Endothelial cell (in vitro differentiated cells): Measurements from ENCODE around the gene SLC8A1. TPM values are rescaled to one million over a fixed set of nuclear protein-coding genes. Genes with fewer than 3 reads are reported as not detected.

Source experiments
- DNase-seq: peaks from one replicate; pipeline ENCODE4 v3.0.0; 2021; ENCODE audit warnings: low spot score
- H3K27ac Mint-ChIP-seq: one replicate; pipeline ENCODE4 v1.8.0; 2021; ENCODE audit warnings: mixed read lengths, inconsistent platforms; ENCODE audit not compliant: unreplicated experiment
- H3K27me3 Mint-ChIP-seq: one replicate; pipeline ENCODE4 v1.8.0; 2021; ENCODE audit warnings: mild to moderate bottlenecking, moderate library complexity, mixed read lengths, inconsistent platforms; ENCODE audit not compliant: unreplicated experiment
- H3K36me3 Mint-ChIP-seq: one replicate; pipeline ENCODE4 v1.8.0; 2021; ENCODE audit warnings: mild to moderate bottlenecking, low read depth, mixed read lengths, inconsistent platforms; ENCODE audit not compliant: unreplicated experiment
- H3K4me1 Mint-ChIP-seq: one replicate; pipeline ENCODE4 v1.8.0; 2021; ENCODE audit warnings: mild to moderate bottlenecking, mixed read lengths, inconsistent platforms; ENCODE audit not compliant: unreplicated experiment
- H3K4me3 Mint-ChIP-seq: one replicate; pipeline ENCODE4 v1.8.0; 2021; ENCODE audit warnings: mild to moderate bottlenecking, mixed read lengths, inconsistent platforms; ENCODE audit not compliant: unreplicated experiment
- H3K9me3 Mint-ChIP-seq: one replicate; pipeline ENCODE4 v1.8.0; 2021; ENCODE audit warnings: mixed read lengths, inconsistent platforms; ENCODE audit not compliant: unreplicated experiment
- total RNA-seq: library from RNA; stranded (reverse); fragmentation: NEBNext Ultra II Directional; extraction: Animal tissue kit (Norgen Biotek cat#: 25700); gene quantifications from one replicate; pipeline ENCODE4 v1.2.1, GENCODE V29; 2021; ENCODE audit not compliant: unreplicated experiment
- TF ChIP-seq, protein P1 (sequence below): fragments of 200-600 bp; sonication (generic); IDR thresholded peaks from one replicate; pipeline ENCODE4 v1.5.0; 2021; ENCODE audit warnings: antibody characterized with exemption; ENCODE audit not compliant: unreplicated experiment

The SLC8A1 gene
- total RNA-seq, 1 donor from 2014 or later = 0.80 TPM

GRCh38 chr2:40394597-40394996 is 57.3 kb downstream of the SLC8A1 start:
- no peaks in the 10 kb centered on the region for H3K9me3 Mint-ChIP-seq
- DNase-seq = no peak
- H3K4me3 Mint-ChIP-seq = no peak overlapping the region
- H3K27me3 Mint-ChIP-seq = no peaks in the 10 kb centered on the region
- H3K27ac Mint-ChIP-seq = no peak overlapping the region
- H3K36me3 Mint-ChIP-seq = no peaks in the 10 kb centered on the region
- TF ChIP-seq, protein P1, sequence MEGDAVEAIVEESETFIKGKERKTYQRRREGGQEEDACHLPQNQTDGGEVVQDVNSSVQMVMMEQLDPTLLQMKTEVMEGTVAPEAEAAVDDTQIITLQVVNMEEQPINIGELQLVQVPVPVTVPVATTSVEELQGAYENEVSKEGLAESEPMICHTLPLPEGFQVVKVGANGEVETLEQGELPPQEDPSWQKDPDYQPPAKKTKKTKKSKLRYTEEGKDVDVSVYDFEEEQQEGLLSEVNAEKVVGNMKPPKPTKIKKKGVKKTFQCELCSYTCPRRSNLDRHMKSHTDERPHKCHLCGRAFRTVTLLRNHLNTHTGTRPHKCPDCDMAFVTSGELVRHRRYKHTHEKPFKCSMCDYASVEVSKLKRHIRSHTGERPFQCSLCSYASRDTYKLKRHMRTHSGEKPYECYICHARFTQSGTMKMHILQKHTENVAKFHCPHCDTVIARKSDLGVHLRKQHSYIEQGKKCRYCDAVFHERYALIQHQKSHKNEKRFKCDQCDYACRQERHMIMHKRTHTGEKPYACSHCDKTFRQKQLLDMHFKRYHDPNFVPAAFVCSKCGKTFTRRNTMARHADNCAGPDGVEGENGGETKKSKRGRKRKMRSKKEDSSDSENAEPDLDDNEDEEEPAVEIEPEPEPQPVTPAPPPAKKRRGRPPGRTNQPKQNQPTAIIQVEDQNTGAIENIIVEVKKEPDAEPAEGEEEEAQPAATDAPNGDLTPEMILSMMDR = no peak
- peaks cover 4% of the 10 kb centered on the region for H3K4me1 Mint-ChIP-seq

DNA sequence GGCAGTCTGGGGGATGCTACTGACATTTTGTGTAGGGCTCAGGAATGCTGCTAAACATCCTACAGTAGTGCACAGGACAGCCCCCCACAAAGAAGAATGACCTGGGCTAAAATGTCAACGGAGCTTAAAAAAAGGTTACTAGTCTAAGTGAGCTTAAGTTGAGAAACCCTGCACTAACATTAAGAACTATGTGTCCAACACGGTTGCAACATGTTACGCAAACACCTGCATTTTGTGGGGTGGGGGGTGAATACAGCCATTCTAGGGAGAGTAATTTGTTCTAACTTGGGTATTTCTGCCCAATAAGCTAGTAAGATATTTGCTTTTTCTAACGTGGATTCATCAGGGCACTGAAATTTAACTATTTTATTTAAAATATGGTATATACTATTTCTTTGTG is 57.9 kb downstream of the SLC8A1 start:
- TF ChIP-seq, protein P1 = no peak
- Mint-ChIP-seq H3K27ac (no peak overlapping the region), H3K4me3 (no peak overlapping the region), H3K27me3 (no peaks in the 10 kb centered on the region), H3K36me3 (no peaks in the 10 kb centered on the region), H3K4me1 (peaks cover 4% of the 10 kb centered on the region), H3K9me3 (no peaks in the 10 kb centered on the region)
- DNase-seq = no peak

DNA sequence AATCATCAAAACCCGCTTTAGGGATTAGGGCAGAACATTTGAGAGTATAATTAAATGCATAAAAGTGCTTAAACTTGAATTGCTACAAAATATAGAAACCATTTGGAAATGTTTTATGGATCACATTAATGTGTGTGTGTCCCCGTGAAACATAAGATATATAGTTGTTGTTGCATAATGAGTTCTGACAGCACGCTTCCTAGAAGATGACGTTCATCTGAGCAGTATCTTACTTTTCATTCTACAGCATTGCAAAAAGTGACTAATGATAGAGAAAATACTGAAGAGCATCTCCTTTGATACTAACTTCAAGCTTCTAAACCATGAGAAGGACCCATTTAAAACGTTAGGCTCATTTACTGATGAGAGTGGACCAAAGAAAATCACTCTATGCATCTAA is 63.7 kb downstream of the SLC8A1 start:
- Mint-ChIP-seq H3K36me3 (no peaks in the 10 kb centered on the region), H3K27me3 (no peaks in the 10 kb centered on the region), H3K4me3 (no peak overlapping the region)

DNA sequence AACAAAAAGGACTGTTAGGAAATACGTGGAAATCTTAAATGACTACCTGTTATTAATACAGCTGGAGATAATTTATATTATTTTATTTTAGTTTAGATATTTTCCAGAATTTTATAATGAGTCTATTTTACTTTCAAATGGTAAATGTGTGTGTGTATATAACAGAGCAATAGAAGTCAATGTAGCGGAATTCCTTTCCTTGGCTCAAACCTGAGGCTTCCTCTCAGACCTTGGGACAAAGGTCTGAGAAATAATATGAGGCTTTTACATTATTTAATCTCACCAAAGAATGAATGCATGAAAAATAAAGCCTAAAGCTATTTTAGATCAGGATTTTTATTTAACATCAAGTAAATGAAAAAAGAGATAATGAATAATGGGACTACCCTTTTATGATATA is 65.7 kb downstream of the SLC8A1 start:
- H3K9me3 Mint-ChIP-seq = peaks cover 8% of the 10 kb centered on the region
- no peak for DNase-seq
- H3K27ac Mint-ChIP-seq = no peak overlapping the region
- H3K36me3 Mint-ChIP-seq = no peaks in the 10 kb centered on the region
- no peaks in the 10 kb centered on the region for H3K27me3 Mint-ChIP-seq
- H3K4me1 Mint-ChIP-seq = no peaks in the 10 kb centered on the region
- H3K4me3 Mint-ChIP-seq = no peak overlapping the region
- TF ChIP-seq, protein P1 = no peak

More for the DNA sequence above, 63.7 kb downstream of the SLC8A1 start:
- Mint-ChIP-seq H3K4me1 (no peaks in the 10 kb centered on the region), H3K27ac (no peak overlapping the region), H3K9me3 (no peaks in the 10 kb centered on the region)
- TF ChIP-seq, protein P1 = no peak
- DNase-seq = no peak

DNA sequence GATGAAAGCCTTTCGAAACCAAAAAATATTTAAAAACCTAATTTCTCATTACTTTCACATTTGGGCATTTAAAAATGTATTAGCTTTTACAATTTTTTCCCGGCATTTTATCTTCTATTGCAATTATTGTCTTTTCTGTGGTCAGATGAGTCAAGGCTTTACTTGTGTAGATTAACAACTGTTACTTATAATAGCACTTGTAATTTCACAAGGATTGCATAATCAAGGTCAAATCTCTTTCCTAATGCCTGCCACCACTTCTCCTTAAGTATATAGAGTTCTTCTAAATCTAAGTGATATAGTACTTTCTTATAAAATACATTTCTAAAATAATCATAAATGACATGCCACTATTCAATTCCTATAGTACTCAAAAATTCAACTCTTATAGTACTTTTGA is 67.2 kb downstream of the SLC8A1 start:
- no peaks in the 10 kb centered on the region for H3K27me3 Mint-ChIP-seq
- no peak for DNase-seq
- H3K4me1 Mint-ChIP-seq = no peaks in the 10 kb centered on the region
- no peaks in the 10 kb centered on the region for H3K36me3 Mint-ChIP-seq
- no peak overlapping the region for H3K4me3 Mint-ChIP-seq
- TF ChIP-seq, protein P1 = no peak
- no peak overlapping the region for H3K27ac Mint-ChIP-seq
- peaks cover 9% of the 10 kb centered on the region for H3K9me3 Mint-ChIP-seq
